Right lung (tissue), 10 donors: Measurements from ENCODE around the gene SLIT2. TPM values are rescaled to one million over a fixed set of nuclear protein-coding genes. Genes with fewer than 3 reads are reported as not detected.
A peak's percentile ranks its signal among the peaks of the same experiment; 100 is the strongest.

ENCODE experiments used
- DNase-seq, 2 donors: peaks; one replicate each; pipeline ENCODE4 v3.0.0-alpha.2; 2013
- long read RNA-seq, 8 donors: transcript quantifications; one replicate each; lab custom pipeline, GENCODE V29; 2026
- polyA plus RNA-seq, 5 donors: library from polyadenylated mRNA; unstranded; fragments of 120-200 nt; gene quantifications; one replicate each; pipeline versions ENCODE4 v1.2.1 to v1.2.3, GENCODE V29; 2013; ENCODE audit warnings: inconsistent platforms in 1 of 5, low replicate concordance in 1 of 5; ENCODE audit not compliant: insufficient read length in 5 of 5, insufficient read depth in 1 of 5

Gene SLIT2
- polyA plus RNA-seq: 100 to 1,000 TPM; 112 to 171 (median 154) TPM
- long read RNA-seq, donor 1, full-length matches to known transcripts: 6 of 62 reads
- long read RNA-seq, donor 1, partial matches to known transcripts: 56 of 62 reads
- long read RNA-seq, donor 1, other reads (novel, unspliced or antisense): 0 of 62 reads
- long read RNA-seq, donor 2, full-length matches to known transcripts: 1 of 12 reads
- long read RNA-seq, donor 2, partial matches to known transcripts: 11 of 12 reads
- long read RNA-seq, donor 2, other reads (novel, unspliced or antisense): 0 of 12 reads
- long read RNA-seq, donor 3, full-length matches to known transcripts: 6 of 6 reads
- long read RNA-seq, donor 3, partial matches to known transcripts: 0 of 6 reads
- long read RNA-seq, donor 3, other reads (novel, unspliced or antisense): 0 of 6 reads
- long read RNA-seq, donor 4, full-length matches to known transcripts: 1 of 20 reads
- long read RNA-seq, donor 4, partial matches to known transcripts: 19 of 20 reads
- long read RNA-seq, donor 4, other reads (novel, unspliced or antisense): 0 of 20 reads
- long read RNA-seq, donor 5, full-length matches to known transcripts: 6 of 56 reads
- long read RNA-seq, donor 5, partial matches to known transcripts: 50 of 56 reads
- long read RNA-seq, donor 5, other reads (novel, unspliced or antisense): 0 of 56 reads
- long read RNA-seq, donor 6, full-length matches to known transcripts: 9 of 41 reads
- long read RNA-seq, donor 6, partial matches to known transcripts: 32 of 41 reads
- long read RNA-seq, donor 6, other reads (novel, unspliced or antisense): 0 of 41 reads
- long read RNA-seq, donor 7, full-length matches to known transcripts: 3 of 29 reads
- long read RNA-seq, donor 7, partial matches to known transcripts: 26 of 29 reads
- long read RNA-seq, donor 7, other reads (novel, unspliced or antisense): 0 of 29 reads
- long read RNA-seq, donor 8, partial matches to known transcripts: 0 of 1 reads
- long read RNA-seq, donor 8, other reads (novel, unspliced or antisense): 0 of 1 reads

- DNase-seq: peak; percentile 86 to 87
These were observed at the start of gene SLIT2 for GRCh38 chr4:20251796-20252655. TSS of gene SLIT2 (plus strand) at chr4:20251905. CDS start at chr4:20253816, 1,911 bp downstream.

GRCh38 chr4:20203508-20203907 is 48.2 kb upstream of the SLIT2 start:
- no peak for DNase-seq

- no peak for DNase-seq
These were observed 34.2 kb upstream of the SLIT2 start for GRCh38 chr4:20217521-20217920.

GRCh38 chr4:20217951-20218350 is 33.8 kb upstream of the SLIT2 start:
- no peak for DNase-seq

GRCh38 chr4:20219521-20219920 is 32.2 kb upstream of the SLIT2 start:
- DNase-seq: no peak

GRCh38 chr4:20237894-20238537 is 13.7 kb upstream of the SLIT2 start:
- no peak for DNase-seq

- DNase-seq: no peak
These were observed 3.5 kb upstream of the SLIT2 start for GRCh38 chr4:20248155-20248558.

- no peak for DNase-seq
These were observed 2.4 kb upstream of the SLIT2 start for GRCh38 chr4:20249333-20249732.

GRCh38 chr4:20251031-20251795 is 492 bp upstream of the SLIT2 start:
- no peak for DNase-seq

- no peak for DNase-seq
These were observed 1.1 kb downstream of the SLIT2 start for GRCh38 chr4:20252656-20253282.

- DNase-seq: no peak
These were observed 1.6 kb downstream of the SLIT2 start for GRCh38 chr4:20253283-20253734.

GRCh38 chr4:20253735-20254409 is 2.2 kb downstream of the SLIT2 start:
- no peak for DNase-seq

GRCh38 chr4:20254511-20255250 is 3.0 kb downstream of the SLIT2 start:
- no peak for DNase-seq

GRCh38 chr4:20255251-20255586 is 3.5 kb downstream of the SLIT2 start:
- DNase-seq: no peak

- DNase-seq: no peak
These were observed 4.1 kb downstream of the SLIT2 start for GRCh38 chr4:20255823-20256222.

GRCh38 chr4:20256381-20256881 is 4.7 kb downstream of the SLIT2 start:
- DNase-seq: no peak

GRCh38 chr4:20259707-20260106 is 8.0 kb downstream of the SLIT2 start:
- DNase-seq: no peak

GRCh38 chr4:20260821-20261220 is 9.1 kb downstream of the SLIT2 start:
- DNase-seq: no peak
